Stimulated activated CD4-positive, alpha-beta T cell treated with anti-CD3 and anti-CD28 coated beads, TNF-alpha, amount 100 ng/mL, for 1 hour (primary cell): Measurements from ENCODE around the gene SLC22A3.
"Not testable (repeated sequence)": the region's sequence is repeated elsewhere in the genome, so short reads cannot be mapped to it uniquely, and the experiment has no call there.

Experiments
- DNase-seq, 3 donors: peaks; one replicate each; pipeline ENCODE4 v3.0.0-alpha.2; 2020; ENCODE audit warnings: low read depth in 3 of 3, low spot score in 1 of 3

Gene SLC22A3

GRCh38 chr6:160438481-160438880, 90.3 kb downstream of the SLC22A3 start:
- no peak for DNase-seq

GRCh38 chr6:160439751-160440150, 91.6 kb downstream of the SLC22A3 start:
- DNase-seq = no peak

- DNase-seq = no peak
Observed at GRCh38 chr6:160442151-160442550, 94.0 kb downstream of the SLC22A3 start.

GRCh38 chr6:160445130-160445529, 97.0 kb downstream of the SLC22A3 start:
- DNase-seq = no peak

- DNase-seq = no peak
Observed at GRCh38 chr6:160447350-160447749, 99.2 kb downstream of the SLC22A3 start.

GRCh38 chr6:160449787-160450186, 101.6 kb downstream of the SLC22A3 start:
- not testable (repeated sequence) for DNase-seq

GRCh38 chr6:160450849-160451248, 102.7 kb downstream of the SLC22A3 start:
- no peak for DNase-seq

GRCh38 chr6:160454303-160454702, 106.1 kb downstream of the SLC22A3 start:
- no peak for DNase-seq

GRCh38 chr6:160455081-160455480, 106.9 kb downstream of the SLC22A3 start:
- no peak for DNase-seq

- DNase-seq = peak; percentile 18 to 69 (median 41)
Observed at GRCh38 chr6:160455541-160456213, 107.5 kb downstream of the SLC22A3 start.

GRCh38 chr6:160456214-160456546, 108.0 kb downstream of the SLC22A3 start:
- no peak for DNase-seq

GRCh38 chr6:160457823-160458222, 109.6 kb downstream of the SLC22A3 start:
- DNase-seq = no peak

GRCh38 chr6:160461641-160462040, 113.5 kb downstream of the SLC22A3 start:
- DNase-seq = no peak

GRCh38 chr6:160462116-160462515, 113.9 kb downstream of the SLC22A3 start:
- DNase-seq = no peak

- DNase-seq = peak in 2 of 3 donors; percentile 31 to 39
Observed at GRCh38 chr6:160462551-160463109, 114.5 kb downstream of the SLC22A3 start.

- DNase-seq = no peak
Observed at GRCh38 chr6:160464744-160465143, 116.6 kb downstream of the SLC22A3 start.

GRCh38 chr6:160467261-160467871, 119.2 kb downstream of the SLC22A3 start:
- not testable (repeated sequence) for DNase-seq

GRCh38 chr6:160469153-160469552, 121.0 kb downstream of the SLC22A3 start:
- DNase-seq = no peak

- DNase-seq = not testable (repeated sequence)
Observed at GRCh38 chr6:160476056-160476455, 127.9 kb downstream of the SLC22A3 start.

- DNase-seq = not testable (repeated sequence)
Observed at GRCh38 chr6:160477072-160477471, 128.9 kb downstream of the SLC22A3 start.

- DNase-seq = no peak
Observed at GRCh38 chr6:160477901-160478300, 129.7 kb downstream of the SLC22A3 start.

GRCh38 chr6:160487116-160487515, 138.9 kb downstream of the SLC22A3 start:
- no peak for DNase-seq

GRCh38 chr6:160489091-160489490, 140.9 kb downstream of the SLC22A3 start:
- no peak for DNase-seq
